ENCODE results near the gene FYB1. TPM values are rescaled to one million over a fixed set of nuclear protein-coding genes. Genes with fewer than 3 reads are reported as not detected.

The FYB1 gene
- total RNA-seq, 1 donor from 2014 or later, result 0.55 TPM

GRCh38 chr5:39156082-39156481 is 63.3 kb downstream of the FYB1 start:
- no peak for TF ChIP-seq CTCF (IDR thresholded peaks at IDR 0.05)
- intact Hi-C loops (cut with micrococcal nuclease), result loop anchor here (10.0 kb wide), 1 partner anchor 389 kb away; no protein-coding TSS in a partner anchor
- Mint-ChIP-seq H3K27me3 (peaks cover 6% of the 10 kb centered on the region), H3K4me1 (peaks cover 17% of the 10 kb centered on the region), H3K27ac (no peak overlapping the region), H3K9me3 (no peaks in the 10 kb centered on the region), H3K36me3 (ENCODE audit: low read depth) (no peaks in the 10 kb centered on the region), H3K4me3 (no peak overlapping the region)
- no peak for DNase-seq
- ATAC-seq (ENCODE audit: low read depth), result no peak
- ChIA-PET CTCF (no interaction called here), POLR2A (no interaction called here)

- Mint-ChIP-seq H3K4me1 (peaks cover 29% of the 10 kb centered on the region), H3K36me3 (ENCODE audit: low read depth) (no peaks in the 10 kb centered on the region)
- intact Hi-C loops (cut with micrococcal nuclease), result loop anchor here (2.0 to 10.0 kb wide), 2 partner anchors 25 to 393 kb away; no protein-coding TSS in a partner anchor
Measured at GRCh38 chr5:39151745-39152144, 67.6 kb downstream of the FYB1 start.

GRCh38 chr5:39149966-39150365 is 69.4 kb downstream of the FYB1 start:
- DNase-seq (no peak), ATAC-seq (ENCODE audit: low read depth) (no peak)
- POLR2A ChIA-PET, result no interaction called here
- CTCF ChIA-PET, result no interaction called here
- intact Hi-C loops (cut with micrococcal nuclease), result loop anchor here (1.0 to 10.0 kb wide), 4 partner anchors 27 to 395 kb away; no protein-coding TSS in a partner anchor
- no peak overlapping the region for H3K27ac Mint-ChIP-seq
- no peaks in the 10 kb centered on the region for H3K9me3 Mint-ChIP-seq
- H3K36me3 Mint-ChIP-seq (ENCODE audit: low read depth), result no peaks in the 10 kb centered on the region
- H3K27me3 Mint-ChIP-seq, result no peaks in the 10 kb centered on the region
- no peak overlapping the region for H3K4me3 Mint-ChIP-seq
- TF ChIP-seq CTCF (IDR thresholded peaks at IDR 0.05), result no peak
- H3K4me1 Mint-ChIP-seq, result peaks cover 27% of the 10 kb centered on the region

More at GRCh38 chr5:39151745-39152144, 67.6 kb downstream of the FYB1 start:
- ChIA-PET CTCF (interaction anchor here (0.7 to 1.9 kb wide), 3 partner anchors 12 to 132 kb away, joined by 3 to 4 read pairs (median 3); no protein-coding TSS in a partner anchor), POLR2A (interaction anchor here (0.6 kb wide), 2 partner anchors 23 to 27 kb away, joined by 3 read pairs; no protein-coding TSS in a partner anchor)
- TF ChIP-seq CTCF (IDR thresholded peaks at IDR 0.05), result no peak
- H3K9me3 Mint-ChIP-seq, result no peaks in the 10 kb centered on the region
- DNase-seq (no peak), ATAC-seq (ENCODE audit: low read depth) (peak; percentile 37)
- H3K27ac Mint-ChIP-seq, result peak overlapping the region; percentile 18
- no peaks in the 10 kb centered on the region for H3K27me3 Mint-ChIP-seq
- no peak overlapping the region for H3K4me3 Mint-ChIP-seq

GRCh38 chr5:39148983-39149534 is 70.3 kb downstream of the FYB1 start:
- ChIA-PET CTCF (no interaction called here), POLR2A (no interaction called here)
- no peaks in the 10 kb centered on the region for H3K36me3 Mint-ChIP-seq (ENCODE audit: low read depth)
- DNase-seq (no peak), ATAC-seq (ENCODE audit: low read depth) (no peak)
- no peak overlapping the region for H3K4me3 Mint-ChIP-seq
- TF ChIP-seq CTCF (IDR thresholded peaks at IDR 0.05), result no peak
- intact Hi-C loops (cut with micrococcal nuclease), result loop anchor here (1.0 to 2.0 kb wide), 2 partner anchors 68 to 134 kb away; no protein-coding TSS in a partner anchor
- peaks cover 27% of the 10 kb centered on the region for H3K4me1 Mint-ChIP-seq
- no peaks in the 10 kb centered on the region for H3K27me3 Mint-ChIP-seq
- no peaks in the 10 kb centered on the region for H3K9me3 Mint-ChIP-seq
- no peak overlapping the region for H3K27ac Mint-ChIP-seq

- DNase-seq (no peak), ATAC-seq (ENCODE audit: low read depth) (no peak)
- H3K9me3 Mint-ChIP-seq, result no peaks in the 10 kb centered on the region
- intact Hi-C loops (cut with micrococcal nuclease), result no loop called here
- POLR2A ChIA-PET, result interaction anchor here (0.7 kb wide), 1 partner anchor 8 kb away, joined by 4 read pairs; no protein-coding TSS in a partner anchor
- H3K36me3 Mint-ChIP-seq (ENCODE audit: low read depth), result no peaks in the 10 kb centered on the region
- H3K4me1 Mint-ChIP-seq, result peaks cover 21% of the 10 kb centered on the region
- H3K27ac Mint-ChIP-seq, result no peak overlapping the region
- H3K27me3 Mint-ChIP-seq, result no peaks in the 10 kb centered on the region
- TF ChIP-seq CTCF (IDR thresholded peaks at IDR 0.05), result no peak
- CTCF ChIA-PET, result no interaction called here
- no peak overlapping the region for H3K4me3 Mint-ChIP-seq
Measured at GRCh38 chr5:39146831-39147540, 72.4 kb downstream of the FYB1 start.
